Activated CD8-positive, alpha-beta memory T cell treated with anti-CD3 and anti-CD28 coated beads, Interleukin-2, amount 10 ng/mL, durations not matched to agents 7 days and 5 days (primary cell): Measurements from ENCODE around the gene PDHB. TPM values are rescaled to one million over a fixed set of nuclear protein-coding genes. Genes with fewer than 3 reads are reported as not detected.
A peak's percentile ranks its signal among the peaks of the same experiment; 100 is the strongest.
"Not testable (repeated sequence)": the region's sequence is repeated elsewhere in the genome, so short reads cannot be mapped to it uniquely, and the experiment has no call there.

Experiments used
- ATAC-seq: fragments of 150-1000 bp; cut with Tn5 transposase; one replicate; pipeline ENCODE4 v1.10.0; 2021; ENCODE audit warnings: moderate library complexity
- CTCF ChIA-PET: fragments of 350-600 bp; sonication (Branson Sonifier 250); formaldehyde crosslinking; loops from one replicate; lab custom pipeline; 2021; ENCODE audit warnings: antibody characterized with exemption; lab: Charles Lee
- DNase-seq: peaks from one replicate; pipeline ENCODE4 v3.0.0-alpha.2; 2020
- H3K27ac Mint-ChIP-seq: one replicate; pipeline ENCODE4 v1.8.0; 2021; ENCODE audit warnings: mild to moderate bottlenecking, mixed read lengths
- H3K27me3 Mint-ChIP-seq: one replicate; pipeline ENCODE4 v1.8.0; 2021; ENCODE audit warnings: mixed read lengths
- H3K36me3 Mint-ChIP-seq: one replicate; pipeline ENCODE4 v1.8.0; 2021; ENCODE audit warnings: mild to moderate bottlenecking, mixed read lengths
- H3K4me1 Mint-ChIP-seq: one replicate; pipeline ENCODE4 v1.8.0; 2021; ENCODE audit warnings: mixed read lengths
- H3K4me3 Mint-ChIP-seq: one replicate; pipeline ENCODE4 v1.8.0; 2021; ENCODE audit warnings: mild to moderate bottlenecking, moderate library complexity, mixed read lengths
- H3K9me3 Mint-ChIP-seq: one replicate; pipeline ENCODE4 v1.8.0; 2022; ENCODE audit warnings: low read depth, mixed read lengths
- total RNA-seq, 2 experiments: library from RNA; stranded (reverse); gene quantifications; one replicate each; pipeline ENCODE4 v1.2.3, GENCODE V29; 2021

The PDHB gene
- total RNA-seq, 2 experiments from 2014 or later: 43.4 to 60.6 TPM

GRCh38 chr3:58464866-58465265 is 31.2 kb upstream of the PDHB start:
- Mint-ChIP-seq H3K36me3 (no peaks in the 10 kb centered on the region), H3K27ac (no peak overlapping the region), H3K27me3 (peaks cover 10% of the 10 kb centered on the region), H3K4me3 (no peak overlapping the region), H3K4me1 (peaks cover 21% of the 10 kb centered on the region), H3K9me3 (no peaks in the 10 kb centered on the region)
- ATAC-seq (no peak), DNase-seq (no peak)
- CTCF ChIA-PET: interaction anchor here (0.6 to 2.4 kb wide), 7 partner anchors 8 to 73 kb away, joined by 3 to 16 read pairs (median 3); partner anchors contain the start of gene KCTD6

GRCh38 chr3:58463942-58464271 is 30.3 kb upstream of the PDHB start:
- DNase-seq: no peak

GRCh38 chr3:58463181-58463941 is 29.7 kb upstream of the PDHB start:
- H3K27me3 Mint-ChIP-seq: peaks cover 7% of the 10 kb centered on the region
- DNase-seq (peak; percentile 88), ATAC-seq (peak; percentile 98)
- H3K4me3 Mint-ChIP-seq: no peak overlapping the region
- no peaks in the 10 kb centered on the region for H3K9me3 Mint-ChIP-seq
- CTCF ChIA-PET: interaction anchor here (0.5 to 1.6 kb wide), 26 partner anchors 8 to 167 kb away, joined by 3 to 16 read pairs (median 4); partner anchors contain the start of genes HTD2, KCTD6 and RPP14
- H3K4me1 Mint-ChIP-seq: peaks cover 14% of the 10 kb centered on the region
- H3K36me3 Mint-ChIP-seq: no peaks in the 10 kb centered on the region
- no peak overlapping the region for H3K27ac Mint-ChIP-seq

More at GRCh38 chr3:58463942-58464271, 30.3 kb upstream of the PDHB start:
- no peak overlapping the region for H3K4me3 Mint-ChIP-seq
- H3K27ac Mint-ChIP-seq: no peak overlapping the region
- H3K4me1 Mint-ChIP-seq: peaks cover 14% of the 10 kb centered on the region
- peaks cover 7% of the 10 kb centered on the region for H3K27me3 Mint-ChIP-seq
- H3K36me3 Mint-ChIP-seq: no peaks in the 10 kb centered on the region
- ATAC-seq: no peak
- no peaks in the 10 kb centered on the region for H3K9me3 Mint-ChIP-seq
- CTCF ChIA-PET: interaction anchor here (0.5 to 1.6 kb wide), 26 partner anchors 8 to 167 kb away, joined by 3 to 16 read pairs (median 4); partner anchors contain the start of genes HTD2, KCTD6 and RPP14

GRCh38 chr3:58462829-58463180 is 29.2 kb upstream of the PDHB start:
- Mint-ChIP-seq H3K36me3 (no peaks in the 10 kb centered on the region), H3K27me3 (peaks cover 7% of the 10 kb centered on the region), H3K9me3 (no peaks in the 10 kb centered on the region), H3K27ac (no peak overlapping the region), H3K4me3 (no peak overlapping the region), H3K4me1 (peaks cover 14% of the 10 kb centered on the region)
- ATAC-seq (no peak), DNase-seq (no peak)
- CTCF ChIA-PET: no interaction called here

- H3K36me3 Mint-ChIP-seq: peaks cover 10% of the 10 kb centered on the region
- H3K4me1 Mint-ChIP-seq: peaks cover 9% of the 10 kb centered on the region
- no peak for DNase-seq
- CTCF ChIA-PET: interaction anchor here (1.0 kb wide), 1 partner anchor 11 kb away, joined by 4 read pairs; no protein-coding TSS in a partner anchor
- H3K27ac Mint-ChIP-seq: no peak overlapping the region
- H3K9me3 Mint-ChIP-seq: peaks cover 7% of the 10 kb centered on the region
- H3K4me3 Mint-ChIP-seq: no peak overlapping the region
- ATAC-seq: no peak
- H3K27me3 Mint-ChIP-seq: no peaks in the 10 kb centered on the region
These were observed 25.5 kb upstream of the PDHB start for GRCh38 chr3:58459160-58459559.

- peaks cover 6% of the 10 kb centered on the region for H3K27me3 Mint-ChIP-seq
- CTCF ChIA-PET: interaction anchor here (1.2 kb wide), 1 partner anchor 9 kb away, joined by 3 read pairs; no protein-coding TSS in a partner anchor
- no peak for ATAC-seq
- no peak overlapping the region for H3K4me3 Mint-ChIP-seq
- no peak overlapping the region for H3K27ac Mint-ChIP-seq
- peaks cover 2% of the 10 kb centered on the region for H3K4me1 Mint-ChIP-seq
- H3K36me3 Mint-ChIP-seq: peaks cover 17% of the 10 kb centered on the region
- peaks cover 15% of the 10 kb centered on the region for H3K9me3 Mint-ChIP-seq
- DNase-seq: no peak
These were observed 18.5 kb upstream of the PDHB start for GRCh38 chr3:58452176-58452575.

GRCh38 chr3:58441514-58442450 is 8.2 kb upstream of the PDHB start:
- no peak for ATAC-seq
- Mint-ChIP-seq H3K27ac (no peak overlapping the region), H3K36me3 (no peaks in the 10 kb centered on the region), H3K4me3 (no peak overlapping the region), H3K9me3 (no peaks in the 10 kb centered on the region), H3K4me1 (no peaks in the 10 kb centered on the region), H3K27me3 (peaks cover 5% of the 10 kb centered on the region)
- no peak for DNase-seq
- CTCF ChIA-PET: interaction anchor here (1.6 kb wide), 1 partner anchor 15 kb away, joined by 4 read pairs; no protein-coding TSS in a partner anchor

- H3K36me3 Mint-ChIP-seq, H3K4me3 Mint-ChIP-seq, H3K27me3 Mint-ChIP-seq, H3K27ac Mint-ChIP-seq, H3K4me1 Mint-ChIP-seq, DNase-seq, H3K9me3 Mint-ChIP-seq, ATAC-seq: not testable (repeated sequence)
- CTCF ChIA-PET: interaction anchor here (1.6 kb wide), 1 partner anchor 16 kb away, joined by 4 read pairs; no protein-coding TSS in a partner anchor
These were observed 7.3 kb upstream of the PDHB start for GRCh38 chr3:58440996-58441355.

GRCh38 chr3:58437276-58437675 is 3.6 kb upstream of the PDHB start:
- not testable (repeated sequence) for ATAC-seq, H3K36me3 Mint-ChIP-seq, H3K4me3 Mint-ChIP-seq, H3K27ac Mint-ChIP-seq, H3K27me3 Mint-ChIP-seq, DNase-seq, H3K9me3 Mint-ChIP-seq
- H3K4me1 Mint-ChIP-seq: peaks cover 15% of the 10 kb centered on the region
- CTCF ChIA-PET: interaction anchor here (1.2 kb wide), 1 partner anchor 26 kb away, joined by 4 read pairs; no protein-coding TSS in a partner anchor

GRCh38 chr3:58434990-58435389 is 1.4 kb upstream of the PDHB start:
- Mint-ChIP-seq H3K36me3 (peaks cover 6% of the 10 kb centered on the region), H3K27me3 (peaks cover 7% of the 10 kb centered on the region), H3K9me3 (no peaks in the 10 kb centered on the region), H3K4me3 (no peak overlapping the region), H3K4me1 (peaks cover 21% of the 10 kb centered on the region), H3K27ac (peak overlapping the region; percentile 8)
- ATAC-seq (no peak), DNase-seq (no peak)
- CTCF ChIA-PET: interaction anchor here (1.2 to 3.3 kb wide), 6 partner anchors 29 to 129 kb away, joined by 5 to 12 read pairs (median 6); partner anchors contain the start of genes HTD2, KCTD6 and RPP14

GRCh38 chr3:58434511-58434910 is 879 bp upstream of the PDHB start:
- H3K27me3 Mint-ChIP-seq: peaks cover 7% of the 10 kb centered on the region
- no peak for DNase-seq
- ATAC-seq: no peak
- peaks cover 8% of the 10 kb centered on the region for H3K36me3 Mint-ChIP-seq
- H3K9me3 Mint-ChIP-seq: no peaks in the 10 kb centered on the region
- H3K4me1 Mint-ChIP-seq: peaks cover 24% of the 10 kb centered on the region
- no peak overlapping the region for H3K27ac Mint-ChIP-seq
- no peak overlapping the region for H3K4me3 Mint-ChIP-seq
- CTCF ChIA-PET: interaction anchor here (0.7 to 3.3 kb wide), 9 partner anchors 19 to 129 kb away, joined by 3 to 12 read pairs (median 5); partner anchors contain the start of genes HTD2, KCTD6 and RPP14

- ATAC-seq (no peak), DNase-seq (no peak)
- H3K27me3 Mint-ChIP-seq: peaks cover 7% of the 10 kb centered on the region
- peak overlapping the region; percentile 83 for H3K4me3 Mint-ChIP-seq
- no peaks in the 10 kb centered on the region for H3K9me3 Mint-ChIP-seq
- H3K27ac Mint-ChIP-seq: peak overlapping the region; percentile 79
- CTCF ChIA-PET: interaction anchor here (0.7 to 3.3 kb wide), 8 partner anchors 19 to 128 kb away, joined by 3 to 12 read pairs (median 6); partner anchors contain the start of genes HTD2, KCTD6 and RPP14
- peaks cover 24% of the 10 kb centered on the region for H3K4me1 Mint-ChIP-seq
- H3K36me3 Mint-ChIP-seq: peaks cover 11% of the 10 kb centered on the region
These were observed 504 bp upstream of the PDHB start for GRCh38 chr3:58434168-58434504.

- peak overlapping the region; percentile 79 for H3K27ac Mint-ChIP-seq
- H3K4me3 Mint-ChIP-seq: peak overlapping the region; percentile 83
- peaks cover 20% of the 10 kb centered on the region for H3K36me3 Mint-ChIP-seq
- peaks cover 7% of the 10 kb centered on the region for H3K27me3 Mint-ChIP-seq
- ATAC-seq (no peak), DNase-seq (no peak)
- CTCF ChIA-PET: interaction anchor here (2.1 to 3.3 kb wide), 4 partner anchors 17 to 126 kb away, joined by 7 to 12 read pairs (median 10); partner anchors contain the start of genes HTD2, KCTD6 and RPP14
- H3K4me1 Mint-ChIP-seq: peaks cover 24% of the 10 kb centered on the region
- H3K9me3 Mint-ChIP-seq: no peaks in the 10 kb centered on the region
These were observed 727 bp downstream of the PDHB start for GRCh38 chr3:58432905-58433304.
